Bronchial epithelial cell (primary cell): ENCODE measurements around the gene B4GAT1. TPM values are rescaled to one million over a fixed set of nuclear protein-coding genes. Genes with fewer than 3 reads are reported as not detected.
"Not testable (repeated sequence)": the region's sequence is repeated elsewhere in the genome, so short reads cannot be mapped to it uniquely, and the experiment has no call there.

Source experiments
- DNase-seq: peaks from one replicate; pipeline ENCODE4 v3.0.0-alpha.2; 2010; ENCODE audit warnings: low read depth
- FAIRE-seq: peaks from 2 replicates; lab custom pipeline; 2011; peaks lifted over from hg19 to GRCh38; lab: Jason Lieb, UNC
- H3K27me3 ChIP-seq: 2 replicates; pipeline ENCODE4 v1.5.1; 2011; ENCODE audit warnings: low read length; ENCODE audit not compliant: control insufficient read depth, insufficient read depth
- H3K36me3 ChIP-seq: 2 replicates; pipeline ENCODE4 v1.5.1; 2011; ENCODE audit warnings: low read length; ENCODE audit not compliant: control insufficient read depth, insufficient read depth
- H3K4me3 ChIP-seq: 2 replicates; pipeline ENCODE4 v1.5.1; 2011; ENCODE audit warnings: mild to moderate bottlenecking, low read depth, low read length, control low read depth
- total RNA-seq: library from RNA; depleted of rRNA; stranded (reverse); fragments of >200 nt; gene quantifications from 2 replicates; pipeline ENCODE4 v1.2.1, GENCODE V29; 2014
- TF ChIP-seq, protein P1 (sequence below): IDR thresholded peaks from 2 replicates; pipeline ENCODE4 v1.5.1; 2011; ENCODE audit warnings: mild to moderate bottlenecking, moderate library complexity, low read length, control low read depth, inconsistent platforms; ENCODE audit not compliant: insufficient read depth, severe bottlenecking

The B4GAT1 gene
- total RNA-seq, 1 donor from 2014 or later: 10.8 TPM

DNA sequence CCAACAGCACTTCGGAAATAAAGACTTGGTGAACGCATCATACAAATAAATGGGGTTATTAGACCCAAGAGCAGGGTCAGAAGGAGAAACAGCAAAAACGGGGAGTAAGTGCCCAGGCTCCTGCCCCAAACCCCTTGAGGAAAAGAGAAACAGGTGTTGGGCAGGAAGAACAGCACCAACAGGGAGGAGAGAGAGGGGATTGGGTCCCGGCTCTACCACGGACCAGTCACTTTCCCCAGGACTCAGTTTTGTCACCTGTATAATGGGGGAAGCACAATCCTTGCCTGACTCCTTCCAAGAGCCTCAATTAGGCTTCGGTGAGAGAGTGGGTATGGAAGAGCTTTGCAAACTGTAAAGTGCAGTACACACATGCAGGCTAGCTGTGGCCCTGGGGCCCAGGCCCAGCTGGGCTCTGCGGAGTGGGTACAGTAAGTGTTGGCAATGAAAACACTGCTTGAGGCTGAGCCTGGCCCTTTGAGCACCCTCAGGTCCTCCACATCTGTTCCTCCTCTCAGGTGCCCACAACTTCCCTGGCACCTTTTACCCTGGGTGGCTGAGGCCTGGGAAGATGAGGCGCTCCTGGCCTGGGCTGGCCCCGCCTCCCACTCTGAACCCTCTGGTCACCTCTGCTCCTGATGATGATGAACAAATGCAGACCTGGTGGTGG is 15.2 kb upstream of the B4GAT1 start:
- TF ChIP-seq, protein P1, sequence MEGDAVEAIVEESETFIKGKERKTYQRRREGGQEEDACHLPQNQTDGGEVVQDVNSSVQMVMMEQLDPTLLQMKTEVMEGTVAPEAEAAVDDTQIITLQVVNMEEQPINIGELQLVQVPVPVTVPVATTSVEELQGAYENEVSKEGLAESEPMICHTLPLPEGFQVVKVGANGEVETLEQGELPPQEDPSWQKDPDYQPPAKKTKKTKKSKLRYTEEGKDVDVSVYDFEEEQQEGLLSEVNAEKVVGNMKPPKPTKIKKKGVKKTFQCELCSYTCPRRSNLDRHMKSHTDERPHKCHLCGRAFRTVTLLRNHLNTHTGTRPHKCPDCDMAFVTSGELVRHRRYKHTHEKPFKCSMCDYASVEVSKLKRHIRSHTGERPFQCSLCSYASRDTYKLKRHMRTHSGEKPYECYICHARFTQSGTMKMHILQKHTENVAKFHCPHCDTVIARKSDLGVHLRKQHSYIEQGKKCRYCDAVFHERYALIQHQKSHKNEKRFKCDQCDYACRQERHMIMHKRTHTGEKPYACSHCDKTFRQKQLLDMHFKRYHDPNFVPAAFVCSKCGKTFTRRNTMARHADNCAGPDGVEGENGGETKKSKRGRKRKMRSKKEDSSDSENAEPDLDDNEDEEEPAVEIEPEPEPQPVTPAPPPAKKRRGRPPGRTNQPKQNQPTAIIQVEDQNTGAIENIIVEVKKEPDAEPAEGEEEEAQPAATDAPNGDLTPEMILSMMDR: no peak
- DNase-seq (no peak), FAIRE-seq (no peak)
- no peaks in the 10 kb centered on the region for H3K36me3 ChIP-seq
- H3K4me3 ChIP-seq: no peak overlapping the region
- H3K27me3 ChIP-seq: no peaks in the 10 kb centered on the region

DNA sequence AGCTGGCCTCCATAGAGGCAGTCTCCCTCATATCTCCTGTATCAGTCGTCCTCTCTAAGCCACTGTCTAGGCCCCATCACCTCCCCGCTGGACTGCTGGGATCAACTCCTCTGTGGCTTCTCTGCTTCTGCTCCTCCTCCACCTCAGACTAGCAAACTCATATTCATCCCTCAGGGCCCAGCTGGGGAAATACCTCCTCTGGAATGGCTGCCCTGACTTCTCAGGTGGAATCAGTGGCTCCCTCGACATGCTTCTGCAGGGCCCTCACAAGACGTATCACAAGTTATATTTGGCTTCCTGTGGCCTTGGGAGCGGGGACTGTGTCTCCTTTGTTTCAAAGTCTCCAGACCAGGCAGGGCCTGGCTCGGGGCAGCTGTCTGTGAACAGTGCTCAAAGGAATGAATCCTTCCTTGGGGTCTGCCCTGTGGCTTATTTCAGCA is 14.1 kb upstream of the B4GAT1 start:
- TF ChIP-seq, protein P1: no peak
- no peak for FAIRE-seq
- Histone ChIP-seq H3K36me3 (no peaks in the 10 kb centered on the region), H3K27me3 (no peaks in the 10 kb centered on the region), H3K4me3 (no peak overlapping the region)
- DNase-seq: no peak

DNA sequence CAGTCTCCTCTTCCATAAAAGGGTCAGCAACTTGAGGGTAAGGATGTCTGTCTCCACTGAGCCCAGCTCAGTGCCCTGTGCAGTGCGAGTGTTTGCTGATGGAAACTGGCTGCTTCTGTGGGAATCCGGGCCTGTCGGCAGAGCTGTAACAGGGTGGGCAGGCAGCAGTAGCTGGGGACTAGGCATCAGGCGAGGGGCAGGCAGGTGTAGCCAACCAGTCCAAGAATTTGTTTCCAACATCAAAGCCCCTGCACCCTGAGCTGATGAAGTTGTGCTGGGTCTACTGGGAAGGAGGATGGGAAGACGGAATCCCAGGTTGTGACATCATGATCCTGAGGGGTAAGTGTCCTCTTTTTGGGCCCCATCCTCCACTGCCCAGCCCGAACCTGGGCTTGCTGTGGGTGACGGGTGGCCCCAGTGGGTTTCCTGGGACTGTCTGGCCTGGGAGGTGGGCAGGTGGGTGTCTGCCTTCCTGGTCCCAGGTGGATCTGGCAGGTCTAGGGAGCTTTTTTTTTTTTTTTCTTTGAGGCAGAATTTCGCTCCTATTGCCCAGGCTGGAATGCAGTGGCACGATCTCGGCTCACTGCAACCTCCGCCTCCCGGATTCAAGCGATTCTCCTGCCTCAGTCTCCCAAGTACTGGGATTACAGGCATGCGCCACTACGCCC is 13.1 kb upstream of the B4GAT1 start:
- DNase-seq (no peak), FAIRE-seq (no peak)
- Histone ChIP-seq H3K27me3 (no peaks in the 10 kb centered on the region), H3K36me3 (no peaks in the 10 kb centered on the region), H3K4me3 (no peak overlapping the region)
- TF ChIP-seq, protein P1: no peak

DNA sequence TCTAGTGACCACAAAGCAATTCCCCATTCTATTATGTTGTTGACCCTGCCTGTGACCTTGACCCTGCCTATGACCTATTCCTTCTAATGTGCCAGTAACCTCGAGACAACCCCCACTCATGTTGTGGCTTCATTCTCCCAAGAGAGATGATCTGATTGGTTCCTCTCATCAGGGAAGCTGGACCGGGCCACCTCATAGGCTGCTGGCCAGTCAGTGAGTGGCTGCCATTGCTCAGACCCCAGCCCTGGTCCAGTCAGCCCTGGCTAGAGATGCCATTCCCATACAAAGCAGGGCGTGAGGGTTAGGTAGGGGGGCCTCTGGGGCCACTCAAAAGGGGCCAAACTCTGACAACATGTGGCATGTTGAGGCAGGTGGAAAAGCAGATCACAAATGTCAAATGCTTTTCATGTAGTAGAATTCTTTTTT is 12.2 kb upstream of the B4GAT1 start:
- no peak overlapping the region for H3K4me3 ChIP-seq
- TF ChIP-seq, protein P1: no peak
- no peak for FAIRE-seq
- H3K36me3 ChIP-seq: no peaks in the 10 kb centered on the region
- DNase-seq: no peak
- H3K27me3 ChIP-seq: no peaks in the 10 kb centered on the region

DNA sequence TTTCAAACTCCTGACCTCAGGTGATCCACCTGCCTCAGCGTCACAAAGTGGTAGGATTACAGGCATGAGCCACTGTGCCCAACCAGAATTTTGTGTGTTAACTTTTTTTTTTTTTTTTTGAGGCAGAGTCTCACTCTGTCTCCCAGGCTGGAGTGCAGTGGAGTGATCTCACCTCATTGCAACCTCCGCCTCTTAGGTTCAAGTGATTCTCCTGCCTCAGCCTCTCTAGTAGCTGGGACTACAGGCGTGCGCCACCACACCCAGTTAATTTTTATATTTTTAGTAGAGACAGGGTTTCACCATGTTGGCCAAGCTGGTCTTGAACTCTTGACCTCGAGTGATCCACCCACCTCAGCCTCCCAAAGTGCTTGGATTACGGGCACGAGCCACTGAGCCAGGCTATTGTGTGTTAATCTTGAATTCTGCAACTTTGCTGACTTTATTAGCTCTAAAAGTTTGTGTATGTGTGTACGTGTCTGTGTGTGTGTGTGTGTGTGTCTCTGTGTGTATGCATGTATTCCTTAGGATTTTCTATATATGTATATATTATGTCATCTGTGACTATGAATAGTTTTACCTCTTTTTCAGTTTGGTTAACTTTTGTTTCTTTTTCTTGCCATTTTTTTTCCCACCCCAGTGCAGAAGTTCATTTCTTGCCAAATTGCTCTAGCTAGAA is 3.3 kb upstream of the B4GAT1 start:
- FAIRE-seq, DNase-seq, H3K27me3 ChIP-seq, H3K36me3 ChIP-seq, H3K4me3 ChIP-seq: not testable (repeated sequence)

DNA sequence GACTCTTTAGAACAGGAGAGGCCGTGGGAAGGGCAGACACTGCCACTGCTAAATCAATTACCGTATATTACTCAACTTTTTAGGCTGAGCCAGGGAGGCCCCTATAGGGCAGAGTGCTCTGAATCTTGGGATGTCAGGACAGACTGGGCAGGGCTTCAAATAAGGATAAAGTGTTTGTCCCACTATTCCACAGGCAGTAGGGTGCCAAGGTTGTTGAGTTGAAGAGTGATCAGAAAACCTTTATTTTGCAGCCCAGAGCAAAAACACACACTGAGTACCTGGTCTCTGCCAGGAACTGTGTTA is 1.6 kb upstream of the B4GAT1 start:
- H3K4me3 ChIP-seq: no peak overlapping the region
- no peaks in the 10 kb centered on the region for H3K36me3 ChIP-seq
- H3K27me3 ChIP-seq: no peaks in the 10 kb centered on the region
- TF ChIP-seq, protein P1: no peak
- no peak for DNase-seq
- FAIRE-seq: no peak
